DMS114 treated with DMSO at 0.1 percent for 48 hours (cell line): ENCODE data around the gene CD209.
"Not testable (repeated sequence)": the region's sequence is repeated elsewhere in the genome, so short reads cannot be mapped to it uniquely, and the experiment has no call there.

ENCODE experiments used
- DNase-seq: peaks from one replicate; lab custom pipeline; 2025; ENCODE audit not compliant: unreplicated experiment; lab: John Stamatoyannopoulos, UW

The CD209 gene

GRCh38 chr19:7769171-7769570, 21.8 kb upstream of the CD209 start:
- DNase-seq: no peak

GRCh38 chr19:7767487-7767886, 20.2 kb upstream of the CD209 start:
- no peak for DNase-seq

DNA sequence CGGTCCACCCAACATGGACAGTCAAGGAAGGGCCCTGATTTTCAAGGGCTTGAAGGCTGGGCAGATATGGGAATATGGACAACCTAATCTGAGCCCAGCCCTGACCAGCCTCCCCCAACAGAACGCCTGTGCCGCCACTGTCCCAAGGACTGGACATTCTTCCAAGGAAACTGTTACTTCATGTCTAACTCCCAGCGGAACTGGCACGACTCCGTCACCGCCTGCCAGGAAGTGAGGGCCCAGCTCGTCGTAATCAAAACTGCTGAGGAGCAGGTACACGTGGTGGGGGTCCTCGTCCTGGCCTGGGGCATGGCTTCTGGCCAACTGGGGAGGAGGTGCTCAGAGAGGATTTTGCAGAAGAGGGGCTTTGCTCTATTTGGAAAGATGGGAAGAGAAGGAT, 19.2 kb upstream of the CD209 start:
- DNase-seq: no peak

DNA sequence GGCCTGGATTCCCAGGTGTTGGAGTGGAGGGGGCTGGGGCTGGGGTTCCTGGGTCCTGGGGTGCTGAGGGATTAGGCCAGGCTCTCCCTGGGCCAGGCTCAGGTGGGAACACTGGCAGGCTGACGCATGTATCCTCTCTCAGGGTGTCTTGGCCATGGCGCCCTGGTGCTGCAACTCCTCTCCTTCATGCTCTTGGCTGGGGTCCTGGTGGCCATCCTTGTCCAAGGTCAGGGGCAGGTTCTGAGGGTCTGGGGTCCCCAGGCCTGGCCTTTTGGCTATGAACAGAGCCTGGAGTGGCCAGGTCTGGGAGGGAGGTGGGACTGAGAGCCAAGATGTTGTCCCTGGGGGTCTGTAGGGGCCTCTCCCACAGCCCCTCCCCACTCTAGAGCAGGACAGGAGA, 17.7 kb upstream of the CD209 start:
- not testable (repeated sequence) for DNase-seq

DNA sequence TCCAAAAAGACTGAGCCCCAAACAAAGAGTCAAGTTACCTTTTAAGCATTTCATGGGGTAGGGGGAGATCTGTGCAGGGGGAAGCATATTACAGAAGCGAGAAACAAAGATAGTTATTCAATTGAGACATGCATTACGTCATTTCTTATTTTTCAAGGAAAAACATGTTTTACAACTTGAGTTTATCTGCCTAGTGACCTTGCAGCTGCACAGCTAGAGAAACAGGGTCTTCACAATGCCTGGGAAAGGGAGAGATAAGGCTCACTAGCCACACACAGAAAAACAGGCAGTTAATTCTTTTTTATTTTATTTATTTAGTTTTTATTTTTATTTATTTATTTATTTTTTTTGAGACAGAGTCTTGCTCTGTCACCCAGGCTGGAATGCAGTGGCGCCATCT, 16.8 kb upstream of the CD209 start:
- DNase-seq: not testable (repeated sequence)

DNA sequence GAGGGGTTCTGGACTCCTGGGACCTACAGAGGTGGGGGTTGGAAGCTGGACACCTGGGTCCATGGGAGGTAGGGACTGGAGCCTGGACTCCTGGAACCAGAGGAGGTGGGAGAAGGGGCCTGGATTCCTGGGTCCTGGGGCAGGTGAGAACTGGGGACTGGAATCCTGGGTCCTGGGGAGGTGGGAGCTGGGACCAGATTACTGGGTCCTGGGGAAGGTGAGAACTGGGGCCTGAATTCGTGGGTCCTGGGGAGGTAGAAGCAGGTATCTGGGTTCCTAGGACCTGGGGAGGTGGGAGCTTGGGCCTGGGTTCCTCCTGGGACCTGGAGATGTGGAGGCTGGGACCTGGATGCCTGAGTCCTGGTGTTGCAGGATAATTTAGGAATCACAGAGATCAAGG, 16.4 kb upstream of the CD209 start:
- DNase-seq: no peak

GRCh38 chr19:7762719-7763293, 15.5 kb upstream of the CD209 start, which contains the start of gene CLEC4M:
TSS of gene CLEC4M (plus strand) at chr19:7763243. CDS start at chr19:7763267, 24 bp downstream.
- no peak for DNase-seq

GRCh38 chr19:7759156-7759555, 11.8 kb upstream of the CD209 start:
- no peak for DNase-seq

- DNase-seq: no peak
Observed at GRCh38 chr19:7757358-7757757, 10.0 kb upstream of the CD209 start.

- no peak for DNase-seq
Observed at GRCh38 chr19:7756258-7756657, 8.9 kb upstream of the CD209 start.

DNA sequence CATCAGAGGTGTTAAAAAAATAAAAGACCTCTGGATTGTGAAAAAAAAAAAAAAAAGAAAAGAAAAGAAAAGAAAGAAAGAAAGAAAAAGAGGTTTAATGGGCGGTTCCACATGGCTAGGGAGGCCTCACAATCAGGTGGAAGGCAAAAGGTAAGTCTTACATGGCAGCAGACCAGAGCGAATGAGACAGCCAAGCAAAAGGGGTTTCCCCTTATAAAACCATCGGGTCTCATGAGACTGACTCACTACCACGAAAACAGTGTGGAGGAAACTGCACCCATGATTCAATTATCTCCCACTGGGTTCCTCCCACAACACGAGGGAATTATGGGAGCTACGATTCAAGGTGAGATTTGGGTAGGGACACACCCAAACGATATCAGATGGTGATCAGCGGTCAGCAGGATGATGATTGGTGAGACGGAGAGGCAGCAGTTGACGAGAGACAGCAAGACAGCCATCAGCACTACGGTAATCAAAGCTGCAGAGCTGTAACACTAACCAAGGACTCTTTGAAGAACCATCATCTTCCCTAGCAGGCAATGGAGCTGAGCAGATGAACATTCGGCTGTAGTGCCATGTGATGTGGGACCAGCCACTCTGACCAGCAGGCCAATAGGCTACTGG, 3.9 kb upstream of the CD209 start:
- no peak for DNase-seq

- no peak for DNase-seq
Observed at GRCh38 chr19:7748756-7749155, 1.4 kb upstream of the CD209 start.

- DNase-seq: no peak
Observed at GRCh38 chr19:7748171-7748570, 837 bp upstream of the CD209 start.

GRCh38 chr19:7746306-7746705, 1.0 kb downstream of the CD209 start:
- DNase-seq: not testable (repeated sequence)

DNA sequence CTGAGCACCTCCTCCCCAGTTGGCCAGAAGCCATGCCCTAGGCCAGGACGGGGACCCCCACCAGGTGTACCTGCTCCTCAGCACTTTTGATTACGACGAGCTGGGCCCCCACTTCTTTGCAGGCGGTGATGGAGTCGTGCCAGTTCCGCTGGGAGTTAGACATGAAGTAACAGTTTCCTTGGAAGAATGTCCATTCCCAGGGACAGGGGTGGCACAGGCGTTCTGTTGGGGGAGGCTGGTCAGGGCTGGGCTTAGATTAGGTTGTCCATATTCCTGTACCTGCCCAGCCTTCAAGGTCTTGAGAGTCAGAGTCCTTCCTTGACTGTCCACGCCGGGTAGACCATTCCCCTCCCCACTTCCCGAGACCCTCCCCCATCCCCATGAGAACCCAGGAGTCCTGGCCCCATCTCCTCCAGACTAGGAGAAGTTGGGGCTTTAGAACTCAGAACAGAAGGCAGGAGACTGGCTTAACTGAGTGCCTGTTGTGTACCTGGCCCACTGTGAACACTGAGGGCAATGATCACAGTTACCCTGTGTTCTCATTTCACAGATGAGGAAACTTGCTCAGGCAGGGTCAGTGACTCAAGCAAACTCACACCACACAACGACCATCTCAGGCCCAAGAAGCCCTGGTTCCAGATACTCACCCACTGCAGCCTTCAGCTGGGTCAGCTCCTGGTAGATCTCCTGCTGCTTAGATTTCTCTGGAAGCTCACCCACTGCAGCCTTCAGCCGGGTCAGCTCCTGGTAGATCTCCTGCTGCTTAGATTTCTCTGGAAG, 2.3 kb downstream of the CD209 start:
- DNase-seq: no peak

DNA sequence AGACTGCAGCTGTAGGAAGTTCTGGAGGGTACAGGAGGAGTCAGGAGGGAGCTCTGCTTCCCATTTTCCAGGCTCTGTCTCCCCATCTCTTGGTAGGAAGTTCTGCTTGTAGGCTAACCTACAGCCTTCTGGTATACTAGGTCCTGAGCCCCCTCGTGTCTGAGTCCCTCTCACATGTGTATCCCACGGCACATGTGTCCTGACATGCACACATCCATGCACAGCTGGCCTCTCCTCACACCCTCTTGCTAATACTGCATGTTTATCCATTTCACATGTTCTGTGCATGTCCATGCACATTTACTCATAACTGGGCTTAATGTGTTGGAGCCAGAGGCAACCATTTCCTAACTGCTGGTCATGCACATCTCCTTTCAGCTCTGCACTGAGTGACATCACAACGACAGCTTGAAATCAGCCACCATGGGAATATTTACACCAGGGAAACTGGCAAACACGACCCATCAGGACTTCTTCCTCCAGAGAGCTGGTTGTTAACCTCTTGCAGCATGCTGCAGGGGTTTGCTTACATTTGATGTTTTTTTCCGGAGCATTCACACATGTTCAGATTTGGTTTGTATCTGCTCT, 3.0 kb downstream of the CD209 start:
- DNase-seq: no peak

DNA sequence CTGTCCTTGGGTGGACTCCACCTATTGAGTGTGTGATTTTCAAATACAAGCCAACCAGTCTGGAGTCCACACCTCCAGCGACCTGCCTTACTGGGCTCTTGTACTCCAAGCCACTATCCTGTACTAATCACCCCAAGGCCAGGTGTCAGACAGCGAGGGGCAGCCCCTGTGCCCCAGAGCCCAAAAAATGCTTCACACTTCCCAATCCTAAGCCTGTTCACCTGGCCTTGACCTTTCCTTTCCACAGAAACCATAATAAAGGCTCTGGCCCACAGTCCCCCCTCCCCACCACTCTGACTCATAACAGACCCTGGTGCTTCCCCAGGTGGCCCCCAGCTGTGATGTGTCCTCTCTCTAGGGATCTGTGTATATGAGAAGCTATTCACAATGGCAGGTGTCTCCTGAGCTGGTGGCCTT, 3.9 kb downstream of the CD209 start:
- DNase-seq: no peak

DNA sequence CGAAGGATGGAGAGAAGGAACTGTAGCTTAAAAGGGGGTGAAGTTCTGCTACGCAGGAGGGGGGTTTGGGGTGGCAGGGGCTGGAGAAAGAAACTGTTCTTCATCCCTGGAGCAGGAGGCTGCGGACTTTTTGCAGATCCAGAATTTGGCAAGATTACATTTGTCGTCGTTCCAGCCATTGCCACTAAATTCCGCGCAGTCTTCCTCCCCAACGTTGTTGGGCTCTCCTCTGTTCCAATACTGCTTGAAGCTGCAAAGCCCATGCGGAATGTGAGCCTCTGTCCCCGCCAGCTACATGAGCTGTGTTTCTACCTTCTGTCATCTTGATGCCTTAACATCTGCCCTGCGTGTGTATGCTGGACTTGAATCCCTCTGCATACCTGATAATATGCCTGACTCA, 4.3 kb downstream of the CD209 start:
- DNase-seq: no peak

GRCh38 chr19:7742575-7742974, 4.8 kb downstream of the CD209 start:
- DNase-seq: no peak

DNA sequence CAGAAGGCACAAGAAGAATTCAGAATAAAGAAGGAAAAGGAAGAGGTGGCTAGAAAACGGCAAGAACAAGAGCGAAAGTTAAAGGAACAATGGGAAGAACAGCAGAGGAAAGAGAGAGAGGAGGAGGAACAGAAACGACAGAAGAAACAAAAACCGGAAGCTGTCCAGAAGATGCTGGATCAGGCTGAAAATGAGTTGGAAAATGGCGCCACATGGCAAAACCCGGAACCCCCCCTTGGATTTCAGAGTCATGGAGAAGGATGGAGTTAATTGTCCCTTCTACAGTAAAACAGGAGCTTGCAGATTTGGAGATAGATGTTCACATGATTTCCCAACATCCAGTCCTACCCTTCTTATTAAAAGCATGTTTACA, 6.7 kb downstream of the CD209 start:
- no peak for DNase-seq

DNA sequence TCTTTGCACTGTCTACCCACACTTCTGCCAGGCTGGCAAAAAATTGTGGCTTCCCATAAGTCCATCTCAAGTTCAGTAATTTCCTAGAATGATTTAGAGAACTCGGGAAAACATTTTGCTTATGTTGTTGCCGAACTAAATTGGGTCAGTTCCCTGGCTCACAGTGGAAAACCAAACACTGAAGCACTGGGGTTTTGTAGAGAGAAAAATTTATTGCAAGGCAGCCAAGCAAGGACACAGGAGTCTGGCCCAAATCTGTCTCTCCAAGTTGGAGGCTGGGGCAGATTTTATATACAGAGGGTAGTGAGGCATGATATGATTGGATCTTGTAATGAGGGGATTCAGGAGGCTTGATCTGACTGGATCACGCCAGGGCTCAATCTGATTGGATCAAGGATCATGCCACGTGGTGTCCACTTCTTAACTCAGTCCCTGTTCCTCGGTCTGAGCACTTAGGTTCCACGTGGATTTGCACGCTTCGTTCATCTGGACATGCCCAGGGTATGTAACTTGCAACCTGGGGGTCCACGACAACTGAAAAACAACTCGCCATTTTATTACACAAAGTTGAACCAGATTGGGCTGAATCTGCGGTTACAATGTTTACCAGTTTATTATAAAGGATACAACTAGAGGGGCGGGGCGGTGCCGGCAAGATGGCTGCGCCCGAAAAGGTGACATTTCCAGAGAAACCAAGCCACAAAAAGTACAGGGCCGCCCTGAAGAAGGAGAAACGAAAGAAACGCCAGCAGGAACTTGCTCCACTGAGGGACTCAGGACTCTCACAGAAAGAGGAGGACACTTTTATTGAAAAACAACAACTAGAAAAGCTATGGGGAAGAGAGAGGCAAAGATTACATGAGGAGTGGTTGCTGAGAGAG, 7.3 kb downstream of the CD209 start:
- DNase-seq: no peak
